Measurements from ENCODE around the gene SECTM1. TPM values are rescaled to one million over a fixed set of nuclear protein-coding genes. Genes with fewer than 3 reads are reported as not detected.

SECTM1 gene
- total and polyA plus RNA-seq, 2 experiments from 2014 or later, result 1.4 TPM

DNA sequence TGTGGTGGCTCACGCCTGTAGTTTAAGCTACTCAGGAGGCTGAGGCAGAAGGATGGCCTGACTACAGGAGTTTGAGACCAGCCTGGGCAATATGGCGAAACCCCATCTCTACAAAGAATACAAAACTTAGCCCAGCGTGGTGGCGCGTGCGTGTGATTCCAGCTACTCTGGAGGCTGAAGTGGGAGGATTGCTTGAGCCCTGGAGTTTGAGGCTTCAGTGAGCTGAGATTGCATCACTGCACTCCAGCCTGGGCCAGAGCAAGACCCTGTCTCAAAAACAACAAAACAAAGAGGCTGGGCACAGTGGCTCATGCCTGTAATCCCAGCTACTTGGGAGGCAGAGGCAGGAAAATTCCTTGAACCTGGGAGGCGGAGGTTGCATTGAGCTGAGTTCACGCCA lies 53.0 kb downstream of the SECTM1 start:
- H3K36me3 ChIP-seq (ENCODE audit: low read depth), result no peaks in the 10 kb centered on the region
- no peak overlapping the region for H2AFZ ChIP-seq
- H3F3A ChIP-seq (ENCODE audit: insufficient read depth), result no peaks in the 10 kb centered on the region
- TF ChIP-seq EZH2 (IDR thresholded peaks at IDR 0.05; ENCODE audit: insufficient read depth, poor library complexity, severe bottlenecking) (no peak), EZH2phosphoT487 (IDR thresholded peaks at IDR 0.05; ENCODE audit: insufficient read depth, low read depth) (no peak)
- no peak overlapping the region for H3K27ac ChIP-seq
- no peak for DNase-seq
- in situ Hi-C loops (cut with MboI), result no loop called here
- no peaks in the 10 kb centered on the region for H3K9me2 ChIP-seq (ENCODE audit: insufficient read depth)
- H3K4me1 ChIP-seq (ENCODE audit: insufficient read depth), result peaks cover 17% of the 10 kb centered on the region
- no peak overlapping the region for H3K4me3 ChIP-seq
- no peaks in the 10 kb centered on the region for H3K27me3 ChIP-seq (replicated peaks; ENCODE audit: insufficient read depth)
- WGBS, 2 experiments (ENCODE audit: low coverage in 1 of 2, low lambda C conversion rate in 2 of 2, missing lambda C conversion rate in 2 of 2), result 94 to 95% methylated on average over 8 of the region's 8 CpGs
- no peaks in the 10 kb centered on the region for H3K9me3 ChIP-seq (ENCODE audit: low read depth)
- H4K20me1 ChIP-seq (ENCODE audit: insufficient read depth), result no peaks in the 10 kb centered on the region
- no peaks in the 10 kb centered on the region for H3K79me2 ChIP-seq (ENCODE audit: insufficient read depth)
- no peak overlapping the region for H3K9ac ChIP-seq
- H3K4me2 ChIP-seq (ENCODE audit: unreplicated experiment), result no peak overlapping the region

DNA sequence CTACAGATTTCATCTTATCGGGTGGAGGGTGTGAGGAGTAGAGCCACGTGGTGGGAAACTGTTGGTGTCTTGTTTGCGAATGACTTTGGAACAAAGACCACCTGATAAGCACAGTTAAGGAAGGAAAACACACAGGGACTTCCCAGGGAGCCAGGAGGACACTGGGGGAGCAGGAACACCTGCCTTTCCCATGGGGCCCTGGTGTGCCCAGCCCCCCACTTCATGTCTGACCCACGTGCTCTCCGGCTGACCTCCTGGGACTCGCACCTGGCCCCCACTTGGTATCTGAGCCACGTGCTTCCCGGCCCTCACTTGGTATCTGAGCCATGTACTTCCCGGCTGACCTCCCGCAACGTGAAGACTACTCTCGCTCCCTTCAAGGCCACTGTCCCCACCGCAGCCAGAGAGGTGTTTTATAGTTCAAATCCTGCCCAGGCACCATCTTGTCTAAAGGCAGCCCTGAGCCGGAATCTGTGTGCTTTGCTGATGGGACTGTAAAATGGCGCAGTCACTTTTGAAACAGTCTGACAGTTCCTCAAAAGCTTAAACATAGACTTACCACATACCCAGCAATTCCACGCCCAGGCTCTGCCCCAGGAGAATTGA lies 54.7 kb downstream of the SECTM1 start:
- Histone ChIP-seq H3K9ac (no peak overlapping the region), H3K79me2 (ENCODE audit: insufficient read depth) (no peaks in the 10 kb centered on the region), H3K9me2 (ENCODE audit: insufficient read depth) (no peaks in the 10 kb centered on the region), H3K4me3 (no peak overlapping the region), H3K36me3 (ENCODE audit: low read depth) (no peaks in the 10 kb centered on the region), H4K20me1 (ENCODE audit: insufficient read depth) (no peaks in the 10 kb centered on the region), H2AFZ (no peak overlapping the region), H3K4me2 (ENCODE audit: unreplicated experiment) (no peak overlapping the region), H3F3A (ENCODE audit: insufficient read depth) (no peaks in the 10 kb centered on the region), H3K27ac (no peak overlapping the region), H3K4me1 (ENCODE audit: insufficient read depth) (peaks cover 17% of the 10 kb centered on the region), H3K9me3 (ENCODE audit: low read depth) (no peaks in the 10 kb centered on the region), H3K27me3 (replicated peaks; ENCODE audit: insufficient read depth) (no peaks in the 10 kb centered on the region)
- in situ Hi-C loops (cut with MboI), result no loop called here
- 85 to 88% methylated on average over 16 of the region's 16 CpGs for WGBS, 2 experiments (ENCODE audit: low coverage in 1 of 2, low lambda C conversion rate in 2 of 2, missing lambda C conversion rate in 2 of 2)
- no peak for DNase-seq
- TF ChIP-seq EZH2phosphoT487 (IDR thresholded peaks at IDR 0.05; ENCODE audit: insufficient read depth, low read depth), result no peak
- no peak for TF ChIP-seq EZH2 (IDR thresholded peaks at IDR 0.05; ENCODE audit: insufficient read depth, poor library complexity, severe bottlenecking)

DNA sequence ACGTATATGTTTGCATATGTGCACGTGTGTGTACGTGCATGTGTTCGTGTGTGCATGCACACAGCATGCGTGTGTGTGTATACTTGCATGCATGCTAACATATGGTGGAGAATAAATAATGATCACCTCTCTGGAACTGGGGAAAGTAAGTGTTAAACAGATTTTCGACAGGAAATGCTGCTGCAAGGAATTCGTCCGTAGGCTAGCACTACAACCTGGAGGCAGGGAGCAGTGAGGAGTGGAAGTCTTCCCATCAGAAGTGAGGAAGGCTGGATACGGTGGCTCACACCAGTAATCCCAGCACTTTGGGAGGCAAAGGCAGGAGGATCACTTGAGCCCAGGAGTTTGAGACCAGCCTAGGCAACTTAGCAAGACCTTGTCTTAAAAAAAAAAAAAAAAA lies 55.3 kb downstream of the SECTM1 start:
- Histone ChIP-seq H3K36me3 (ENCODE audit: low read depth) (no peaks in the 10 kb centered on the region), H4K20me1 (ENCODE audit: insufficient read depth) (no peaks in the 10 kb centered on the region), H3K4me3 (no peak overlapping the region), H3K4me2 (ENCODE audit: unreplicated experiment) (no peak overlapping the region), H3K9ac (no peak overlapping the region), H3K79me2 (ENCODE audit: insufficient read depth) (no peaks in the 10 kb centered on the region), H3K4me1 (ENCODE audit: insufficient read depth) (peaks cover 12% of the 10 kb centered on the region), H3K27ac (no peak overlapping the region), H3F3A (ENCODE audit: insufficient read depth) (no peaks in the 10 kb centered on the region), H2AFZ (no peak overlapping the region), H3K9me3 (ENCODE audit: low read depth) (no peaks in the 10 kb centered on the region), H3K9me2 (ENCODE audit: insufficient read depth) (no peaks in the 10 kb centered on the region), H3K27me3 (replicated peaks; ENCODE audit: insufficient read depth) (no peaks in the 10 kb centered on the region)
- no peak for TF ChIP-seq EZH2 (IDR thresholded peaks at IDR 0.05; ENCODE audit: insufficient read depth, poor library complexity, severe bottlenecking)
- no peak for TF ChIP-seq EZH2phosphoT487 (IDR thresholded peaks at IDR 0.05; ENCODE audit: insufficient read depth, low read depth)
- 84 to 85% methylated on average over 9 of the region's 9 CpGs for WGBS, 2 experiments (ENCODE audit: low coverage in 1 of 2, low lambda C conversion rate in 2 of 2, missing lambda C conversion rate in 2 of 2)
- in situ Hi-C loops (cut with MboI), result no loop called here
- DNase-seq, result no peak

DNA sequence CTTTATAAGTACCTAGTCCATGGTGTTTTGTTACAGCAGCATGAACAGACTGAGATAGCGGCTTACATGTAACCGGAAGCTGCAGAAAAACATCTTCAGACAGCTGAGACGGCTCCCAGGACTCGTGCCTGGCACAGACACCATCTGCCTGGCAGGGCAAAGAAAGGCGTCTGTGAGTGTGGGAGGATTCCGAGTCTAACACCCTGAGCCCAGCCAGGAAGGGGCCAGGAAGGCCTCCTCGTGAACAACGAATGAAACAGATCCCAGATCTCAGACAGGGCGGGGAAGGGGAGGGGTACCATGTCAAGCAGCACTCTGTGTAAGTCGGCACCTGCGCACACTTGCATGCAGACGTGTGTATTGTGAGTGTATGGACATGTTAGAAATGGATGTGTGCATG lies 55.7 kb downstream of the SECTM1 start:
- in situ Hi-C loops (cut with MboI), result no loop called here
- peaks cover 3% of the 10 kb centered on the region; the same call in 1 of the 2 replicates for H3K79me2 ChIP-seq (ENCODE audit: insufficient read depth)
- DNase-seq, result no peak
- no peaks in the 10 kb centered on the region for H3F3A ChIP-seq (ENCODE audit: insufficient read depth)
- H3K36me3 ChIP-seq (ENCODE audit: low read depth), result no peaks in the 10 kb centered on the region
- no peak overlapping the region for H3K27ac ChIP-seq
- WGBS, 2 experiments (ENCODE audit: low coverage in 1 of 2, low lambda C conversion rate in 2 of 2, missing lambda C conversion rate in 2 of 2), result 66 to 70% methylated on average over 12 of the region's 12 CpGs
- no peak overlapping the region for H3K9ac ChIP-seq
- no peaks in the 10 kb centered on the region for H3K9me2 ChIP-seq (ENCODE audit: insufficient read depth)
- TF ChIP-seq EZH2phosphoT487 (IDR thresholded peaks at IDR 0.05; ENCODE audit: insufficient read depth, low read depth) (no peak), EZH2 (IDR thresholded peaks at IDR 0.05; ENCODE audit: insufficient read depth, poor library complexity, severe bottlenecking) (no peak)
- H3K4me1 ChIP-seq (ENCODE audit: insufficient read depth), result peaks cover 9% of the 10 kb centered on the region
- no peaks in the 10 kb centered on the region for H4K20me1 ChIP-seq (ENCODE audit: insufficient read depth)
- no peak overlapping the region for H3K4me2 ChIP-seq (ENCODE audit: unreplicated experiment)
- H3K27me3 ChIP-seq (replicated peaks; ENCODE audit: insufficient read depth), result no peaks in the 10 kb centered on the region
- H3K4me3 ChIP-seq, result no peak overlapping the region
- no peak overlapping the region for H2AFZ ChIP-seq
- H3K9me3 ChIP-seq (ENCODE audit: low read depth), result no peaks in the 10 kb centered on the region

Data from GM23248 (cell line).